ACC112 (cell line): ENCODE measurements around the gene XPO4.

Experiments
- H2AFZ ChIP-seq: fragments of 200-600 bp; sonication (generic); one replicate; pipeline ENCODE4 v1.6.0; 2017; ENCODE audit warnings: antibody characterized with exemption, low read length; ENCODE audit not compliant: unreplicated experiment
- H3K27ac ChIP-seq: fragments of 200-600 bp; sonication (generic); 2 replicates; pipeline ENCODE4 v1.5.1; 2014; ENCODE audit warnings: low read depth, mild to moderate bottlenecking, antibody characterized with exemption, low read length, moderate library complexity
- H3K27me3 ChIP-seq: fragments of 200-600 bp; sonication (generic); 2 replicates; pipeline ENCODE4 v1.6.1; 2014; ENCODE audit warnings: mild to moderate bottlenecking, antibody characterized with exemption, low read length, moderate library complexity, mixed read lengths; ENCODE audit not compliant: insufficient read depth
- H3K36me3 ChIP-seq: fragments of 200-600 bp; sonication (generic); 2 replicates; pipeline ENCODE4 v1.6.1; 2016; ENCODE audit warnings: mild to moderate bottlenecking, antibody characterized with exemption, low read length, moderate library complexity, mixed read lengths; ENCODE audit not compliant: insufficient read depth
- H3K4me1 ChIP-seq: fragments of 200-600 bp; sonication (generic); one replicate; pipeline ENCODE4 v1.6.1; 2016; ENCODE audit warnings: low read length, mixed read lengths; ENCODE audit not compliant: insufficient read depth, unreplicated experiment, control insufficient read depth
- H3K4me3 ChIP-seq: fragments of 200-600 bp; sonication (generic); 2 replicates; pipeline ENCODE4 v1.5.1; 2014; ENCODE audit warnings: mild to moderate bottlenecking, low read depth, low read length
- H3K79me2 ChIP-seq: fragments of 200-600 bp; sonication (generic); one replicate; pipeline ENCODE4 v1.6.0; 2016; ENCODE audit warnings: low read length; ENCODE audit not compliant: control insufficient read depth, unreplicated experiment, insufficient read depth

Gene XPO4

GRCh38 chr13:20831933-20832332 is 70.6 kb downstream of the XPO4 start:
- peaks cover 6% of the 10 kb centered on the region for H3K79me2 ChIP-seq
- H3K4me1 ChIP-seq = peaks cover 13% of the 10 kb centered on the region

GRCh38 chr13:20831254-20831653 is 71.3 kb downstream of the XPO4 start:
- Histone ChIP-seq H3K27me3 (no peaks in the 10 kb centered on the region), H3K4me1 (peaks cover 20% of the 10 kb centered on the region), H3K79me2 (peaks cover 6% of the 10 kb centered on the region), H2AFZ (no peak overlapping the region), H3K36me3 (no peaks in the 10 kb centered on the region), H3K4me3 (no peak overlapping the region), H3K27ac (no peak overlapping the region)

More at GRCh38 chr13:20831933-20832332, 70.6 kb downstream of the XPO4 start:
- Histone ChIP-seq H3K36me3 (no peaks in the 10 kb centered on the region), H3K27ac (no peak overlapping the region), H3K4me3 (no peak overlapping the region), H3K27me3 (no peaks in the 10 kb centered on the region), H2AFZ (no peak overlapping the region)

- Histone ChIP-seq H3K36me3 (no peaks in the 10 kb centered on the region), H3K4me3 (peak overlapping the region; percentile 72), H3K4me1 (peaks cover 25% of the 10 kb centered on the region), H3K79me2 (peaks cover 6% of the 10 kb centered on the region), H3K27me3 (no peaks in the 10 kb centered on the region), H3K27ac (peak overlapping the region; percentile 32; the same call in 1 of the 2 replicates), H2AFZ (peak overlapping the region; percentile 47)
Observed at GRCh38 chr13:20828539-20829364, 73.8 kb downstream of the XPO4 start.

- Histone ChIP-seq H3K4me1 (peaks cover 25% of the 10 kb centered on the region), H3K27ac (no peak overlapping the region), H3K36me3 (no peaks in the 10 kb centered on the region), H3K27me3 (no peaks in the 10 kb centered on the region), H2AFZ (no peak overlapping the region), H3K4me3 (no peak overlapping the region), H3K79me2 (peaks cover 6% of the 10 kb centered on the region)
Observed at GRCh38 chr13:20826843-20827560, 75.5 kb downstream of the XPO4 start.

- Histone ChIP-seq H3K27ac (no peak overlapping the region), H3K4me3 (no peak overlapping the region), H3K4me1 (peaks cover 25% of the 10 kb centered on the region), H2AFZ (no peak overlapping the region), H3K36me3 (0 out of 2 replicates have a peak, but pooled peaks cover 4% of the 10 kb centered on the region), H3K27me3 (no peaks in the 10 kb centered on the region), H3K79me2 (peaks cover 6% of the 10 kb centered on the region)
Observed at GRCh38 chr13:20826301-20826700, 76.2 kb downstream of the XPO4 start.

GRCh38 chr13:20825477-20825875 is 77.1 kb downstream of the XPO4 start:
- no peak overlapping the region for H3K27ac ChIP-seq
- H2AFZ ChIP-seq = no peak overlapping the region
- H3K27me3 ChIP-seq = no peaks in the 10 kb centered on the region
- H3K36me3 ChIP-seq = peaks cover 4% of the 10 kb centered on the region; the same call in 1 of the 2 replicates
- peaks cover 6% of the 10 kb centered on the region for H3K79me2 ChIP-seq
- H3K4me1 ChIP-seq = peaks cover 25% of the 10 kb centered on the region
- no peak overlapping the region for H3K4me3 ChIP-seq

- Histone ChIP-seq H2AFZ (no peak overlapping the region), H3K27ac (no peak overlapping the region), H3K27me3 (no peaks in the 10 kb centered on the region), H3K4me3 (no peak overlapping the region), H3K79me2 (peaks cover 6% of the 10 kb centered on the region), H3K4me1 (peaks cover 25% of the 10 kb centered on the region), H3K36me3 (peaks cover 4% of the 10 kb centered on the region; the same call in 1 of the 2 replicates)
Observed at GRCh38 chr13:20824762-20825476, 77.6 kb downstream of the XPO4 start.

- H3K27me3 ChIP-seq = no peaks in the 10 kb centered on the region
- no peak overlapping the region for H3K4me3 ChIP-seq
- no peak overlapping the region for H2AFZ ChIP-seq
- peaks cover 4% of the 10 kb centered on the region for H3K79me2 ChIP-seq
- H3K36me3 ChIP-seq = peaks cover 4% of the 10 kb centered on the region; the same call in 1 of the 2 replicates
- H3K4me1 ChIP-seq = peaks cover 23% of the 10 kb centered on the region
- no peak overlapping the region for H3K27ac ChIP-seq
Observed at GRCh38 chr13:20823071-20823470, 79.5 kb downstream of the XPO4 start.

GRCh38 chr13:20822406-20822805 is 80.1 kb downstream of the XPO4 start:
- Histone ChIP-seq H3K4me3 (no peak overlapping the region), H3K36me3 (peaks cover 4% of the 10 kb centered on the region; the same call in 1 of the 2 replicates), H3K79me2 (no peaks in the 10 kb centered on the region), H3K4me1 (peaks cover 17% of the 10 kb centered on the region), H2AFZ (no peak overlapping the region), H3K27ac (no peak overlapping the region), H3K27me3 (no peaks in the 10 kb centered on the region)

- Histone ChIP-seq H3K27ac (no peak overlapping the region), H2AFZ (no peak overlapping the region), H3K79me2 (no peaks in the 10 kb centered on the region), H3K36me3 (peaks cover 4% of the 10 kb centered on the region; the same call in 1 of the 2 replicates), H3K4me3 (no peak overlapping the region), H3K27me3 (no peaks in the 10 kb centered on the region), H3K4me1 (peaks cover 22% of the 10 kb centered on the region)
Observed at GRCh38 chr13:20819715-20820114, 82.8 kb downstream of the XPO4 start.
